ENCODE results near the gene RPRD2.

GRCh38 chr1:150405660-150406059, 41.7 kb downstream of the RPRD2 start:
- TF ChIP-seq GATA2 (IDR thresholded peaks at IDR 0.05; ENCODE audit: low read depth, low read length) = no peak
- no peak for TF ChIP-seq GATA3 (IDR thresholded peaks at IDR 0.05; ENCODE audit: low read depth, low read length)
